Measurements from ENCODE around the gene SMC1A.
A peak's percentile ranks its signal among the peaks of the same experiment; 100 is the strongest.

Gene SMC1A

DNA sequence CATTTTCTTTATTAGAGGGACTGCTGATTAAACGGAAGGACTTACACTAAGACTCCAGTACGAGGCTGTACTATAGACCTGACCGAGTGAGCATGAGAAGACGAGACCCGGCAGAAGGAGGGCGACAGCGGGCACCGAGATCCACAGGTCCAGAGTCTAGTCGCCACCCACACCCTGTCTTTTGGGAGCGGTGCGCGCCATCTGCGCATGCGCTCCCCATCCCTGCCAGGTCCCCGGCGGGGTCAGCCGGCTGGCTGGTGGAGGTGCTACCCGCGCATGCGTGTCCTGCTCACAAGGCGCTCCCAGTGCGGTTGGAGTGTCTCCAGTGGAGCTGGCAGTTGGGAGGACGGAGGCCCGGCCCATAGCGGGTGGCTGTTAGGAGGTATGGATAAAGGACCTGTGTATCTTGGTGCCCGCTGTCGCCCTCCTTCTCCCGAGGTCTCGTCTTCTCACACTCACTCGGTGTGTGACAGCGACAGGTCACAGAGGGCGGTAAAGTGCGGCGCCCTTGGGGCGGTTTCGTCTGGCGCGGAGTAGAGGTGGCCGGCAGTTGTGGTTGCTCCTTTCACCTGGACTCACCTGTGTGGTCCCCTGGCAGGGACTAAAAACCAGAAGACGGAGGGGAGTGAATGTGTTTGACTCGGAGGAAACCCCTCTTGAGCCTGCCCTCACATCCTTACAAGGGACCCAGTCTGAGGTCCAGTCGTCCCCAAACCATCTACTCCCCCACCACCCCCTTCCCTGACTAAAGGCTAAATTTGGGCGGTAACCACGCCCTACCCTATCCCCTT is 19.3 kb upstream of the SMC1A start (continued):
- TF ChIP-seq ZNF302 (tag by site-specific recombination; IDR thresholded peaks at IDR 0.05; ENCODE audit: low read depth) (no peak), ZNF776 (tag by site-specific recombination; IDR thresholded peaks at IDR 0.05; ENCODE audit: borderline replicate concordance) (no peak), ZNF501 (tag by site-specific recombination; IDR thresholded peaks at IDR 0.05) (no peak), ZNF335 (tag by site-specific recombination; conservative IDR thresholded peaks at IDR 0.05) (peak; percentile 87), KLF9 (tag by site-specific recombination; IDR thresholded peaks at IDR 0.05; ENCODE audit: low read depth) (0 out of 2 replicates have a peak, but pooled peaks have one; percentile 15), ZNF184 (tag by site-specific recombination; IDR thresholded peaks at IDR 0.05) (no peak), ZBTB8A (tag by site-specific recombination; IDR thresholded peaks at IDR 0.05) (0 out of 2 replicates have a peak, but pooled peaks have one; percentile 5), ZNF610 (tag by site-specific recombination; IDR thresholded peaks at IDR 0.05; ENCODE audit: borderline replicate concordance) (peak; percentile 84), ZNF366 (tag by site-specific recombination; conservative IDR thresholded peaks at IDR 0.05) (no peak), ZNF16 (tag by site-specific recombination; IDR thresholded peaks at IDR 0.05; ENCODE audit: low read depth) (no peak), IKZF3 (tag by site-specific recombination; IDR thresholded peaks at IDR 0.05) (peak; percentile 47), TCF7L2 (IDR thresholded peaks at IDR 0.05; ENCODE audit: borderline replicate concordance, low read depth, low read length) (no peak)
- TF ChIP-seq, protein P1, sequence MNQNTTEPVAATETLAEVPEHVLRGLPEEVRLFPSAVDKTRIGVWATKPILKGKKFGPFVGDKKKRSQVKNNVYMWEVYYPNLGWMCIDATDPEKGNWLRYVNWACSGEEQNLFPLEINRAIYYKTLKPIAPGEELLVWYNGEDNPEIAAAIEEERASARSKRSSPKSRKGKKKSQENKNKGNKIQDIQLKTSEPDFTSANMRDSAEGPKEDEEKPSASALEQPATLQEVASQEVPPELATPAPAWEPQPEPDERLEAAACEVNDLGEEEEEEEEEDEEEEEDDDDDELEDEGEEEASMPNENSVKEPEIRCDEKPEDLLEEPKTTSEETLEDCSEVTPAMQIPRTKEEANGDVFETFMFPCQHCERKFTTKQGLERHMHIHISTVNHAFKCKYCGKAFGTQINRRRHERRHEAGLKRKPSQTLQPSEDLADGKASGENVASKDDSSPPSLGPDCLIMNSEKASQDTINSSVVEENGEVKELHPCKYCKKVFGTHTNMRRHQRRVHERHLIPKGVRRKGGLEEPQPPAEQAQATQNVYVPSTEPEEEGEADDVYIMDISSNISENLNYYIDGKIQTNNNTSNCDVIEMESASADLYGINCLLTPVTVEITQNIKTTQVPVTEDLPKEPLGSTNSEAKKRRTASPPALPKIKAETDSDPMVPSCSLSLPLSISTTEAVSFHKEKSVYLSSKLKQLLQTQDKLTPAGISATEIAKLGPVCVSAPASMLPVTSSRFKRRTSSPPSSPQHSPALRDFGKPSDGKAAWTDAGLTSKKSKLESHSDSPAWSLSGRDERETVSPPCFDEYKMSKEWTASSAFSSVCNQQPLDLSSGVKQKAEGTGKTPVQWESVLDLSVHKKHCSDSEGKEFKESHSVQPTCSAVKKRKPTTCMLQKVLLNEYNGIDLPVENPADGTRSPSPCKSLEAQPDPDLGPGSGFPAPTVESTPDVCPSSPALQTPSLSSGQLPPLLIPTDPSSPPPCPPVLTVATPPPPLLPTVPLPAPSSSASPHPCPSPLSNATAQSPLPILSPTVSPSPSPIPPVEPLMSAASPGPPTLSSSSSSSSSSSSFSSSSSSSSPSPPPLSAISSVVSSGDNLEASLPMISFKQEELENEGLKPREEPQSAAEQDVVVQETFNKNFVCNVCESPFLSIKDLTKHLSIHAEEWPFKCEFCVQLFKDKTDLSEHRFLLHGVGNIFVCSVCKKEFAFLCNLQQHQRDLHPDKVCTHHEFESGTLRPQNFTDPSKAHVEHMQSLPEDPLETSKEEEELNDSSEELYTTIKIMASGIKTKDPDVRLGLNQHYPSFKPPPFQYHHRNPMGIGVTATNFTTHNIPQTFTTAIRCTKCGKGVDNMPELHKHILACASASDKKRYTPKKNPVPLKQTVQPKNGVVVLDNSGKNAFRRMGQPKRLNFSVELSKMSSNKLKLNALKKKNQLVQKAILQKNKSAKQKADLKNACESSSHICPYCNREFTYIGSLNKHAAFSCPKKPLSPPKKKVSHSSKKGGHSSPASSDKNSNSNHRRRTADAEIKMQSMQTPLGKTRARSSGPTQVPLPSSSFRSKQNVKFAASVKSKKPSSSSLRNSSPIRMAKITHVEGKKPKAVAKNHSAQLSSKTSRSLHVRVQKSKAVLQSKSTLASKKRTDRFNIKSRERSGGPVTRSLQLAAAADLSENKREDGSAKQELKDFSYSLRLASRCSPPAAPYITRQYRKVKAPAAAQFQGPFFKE (tag by site-specific recombination; IDR thresholded peaks at IDR 0.05; ENCODE audit: borderline replicate concordance) = no peak
- TF ChIP-seq, protein P2, sequence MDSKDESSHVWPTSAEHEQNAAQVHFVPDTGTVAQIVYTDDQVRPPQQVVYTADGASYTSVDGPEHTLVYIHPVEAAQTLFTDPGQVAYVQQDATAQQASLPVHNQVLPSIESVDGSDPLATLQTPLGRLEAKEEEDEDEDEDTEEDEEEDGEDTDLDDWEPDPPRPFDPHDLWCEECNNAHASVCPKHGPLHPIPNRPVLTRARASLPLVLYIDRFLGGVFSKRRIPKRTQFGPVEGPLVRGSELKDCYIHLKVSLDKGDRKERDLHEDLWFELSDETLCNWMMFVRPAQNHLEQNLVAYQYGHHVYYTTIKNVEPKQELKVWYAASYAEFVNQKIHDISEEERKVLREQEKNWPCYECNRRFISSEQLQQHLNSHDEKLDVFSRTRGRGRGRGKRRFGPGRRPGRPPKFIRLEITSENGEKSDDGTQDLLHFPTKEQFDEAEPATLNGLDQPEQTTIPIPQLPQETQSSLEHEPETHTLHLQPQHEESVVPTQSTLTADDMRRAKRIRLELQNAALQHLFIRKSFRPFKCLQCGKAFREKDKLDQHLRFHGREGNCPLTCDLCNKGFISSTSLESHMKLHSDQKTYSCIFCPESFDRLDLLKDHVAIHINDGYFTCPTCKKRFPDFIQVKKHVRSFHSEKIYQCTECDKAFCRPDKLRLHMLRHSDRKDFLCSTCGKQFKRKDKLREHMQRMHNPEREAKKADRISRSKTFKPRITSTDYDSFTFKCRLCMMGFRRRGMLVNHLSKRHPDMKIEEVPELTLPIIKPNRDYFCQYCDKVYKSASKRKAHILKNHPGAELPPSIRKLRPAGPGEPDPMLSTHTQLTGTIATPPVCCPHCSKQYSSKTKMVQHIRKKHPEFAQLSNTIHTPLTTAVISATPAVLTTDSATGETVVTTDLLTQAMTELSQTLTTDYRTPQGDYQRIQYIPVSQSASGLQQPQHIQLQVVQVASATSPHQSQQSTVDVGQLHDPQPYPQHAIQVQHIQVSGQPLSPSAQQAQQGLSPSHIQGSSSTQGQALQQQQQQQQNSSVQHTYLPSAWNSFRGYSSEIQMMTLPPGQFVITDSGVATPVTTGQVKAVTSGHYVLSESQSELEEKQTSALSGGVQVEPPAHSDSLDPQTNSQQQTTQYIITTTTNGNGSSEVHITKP (tag by site-specific recombination; IDR thresholded peaks at IDR 0.05) = peak; percentile 53
- TF ChIP-seq, protein P3, sequence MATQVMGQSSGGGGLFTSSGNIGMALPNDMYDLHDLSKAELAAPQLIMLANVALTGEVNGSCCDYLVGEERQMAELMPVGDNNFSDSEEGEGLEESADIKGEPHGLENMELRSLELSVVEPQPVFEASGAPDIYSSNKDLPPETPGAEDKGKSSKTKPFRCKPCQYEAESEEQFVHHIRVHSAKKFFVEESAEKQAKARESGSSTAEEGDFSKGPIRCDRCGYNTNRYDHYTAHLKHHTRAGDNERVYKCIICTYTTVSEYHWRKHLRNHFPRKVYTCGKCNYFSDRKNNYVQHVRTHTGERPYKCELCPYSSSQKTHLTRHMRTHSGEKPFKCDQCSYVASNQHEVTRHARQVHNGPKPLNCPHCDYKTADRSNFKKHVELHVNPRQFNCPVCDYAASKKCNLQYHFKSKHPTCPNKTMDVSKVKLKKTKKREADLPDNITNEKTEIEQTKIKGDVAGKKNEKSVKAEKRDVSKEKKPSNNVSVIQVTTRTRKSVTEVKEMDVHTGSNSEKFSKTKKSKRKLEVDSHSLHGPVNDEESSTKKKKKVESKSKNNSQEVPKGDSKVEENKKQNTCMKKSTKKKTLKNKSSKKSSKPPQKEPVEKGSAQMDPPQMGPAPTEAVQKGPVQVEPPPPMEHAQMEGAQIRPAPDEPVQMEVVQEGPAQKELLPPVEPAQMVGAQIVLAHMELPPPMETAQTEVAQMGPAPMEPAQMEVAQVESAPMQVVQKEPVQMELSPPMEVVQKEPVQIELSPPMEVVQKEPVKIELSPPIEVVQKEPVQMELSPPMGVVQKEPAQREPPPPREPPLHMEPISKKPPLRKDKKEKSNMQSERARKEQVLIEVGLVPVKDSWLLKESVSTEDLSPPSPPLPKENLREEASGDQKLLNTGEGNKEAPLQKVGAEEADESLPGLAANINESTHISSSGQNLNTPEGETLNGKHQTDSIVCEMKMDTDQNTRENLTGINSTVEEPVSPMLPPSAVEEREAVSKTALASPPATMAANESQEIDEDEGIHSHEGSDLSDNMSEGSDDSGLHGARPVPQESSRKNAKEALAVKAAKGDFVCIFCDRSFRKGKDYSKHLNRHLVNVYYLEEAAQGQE (tag by site-specific recombination; IDR thresholded peaks at IDR 0.05) = no peak
- TF ChIP-seq, protein P4, sequence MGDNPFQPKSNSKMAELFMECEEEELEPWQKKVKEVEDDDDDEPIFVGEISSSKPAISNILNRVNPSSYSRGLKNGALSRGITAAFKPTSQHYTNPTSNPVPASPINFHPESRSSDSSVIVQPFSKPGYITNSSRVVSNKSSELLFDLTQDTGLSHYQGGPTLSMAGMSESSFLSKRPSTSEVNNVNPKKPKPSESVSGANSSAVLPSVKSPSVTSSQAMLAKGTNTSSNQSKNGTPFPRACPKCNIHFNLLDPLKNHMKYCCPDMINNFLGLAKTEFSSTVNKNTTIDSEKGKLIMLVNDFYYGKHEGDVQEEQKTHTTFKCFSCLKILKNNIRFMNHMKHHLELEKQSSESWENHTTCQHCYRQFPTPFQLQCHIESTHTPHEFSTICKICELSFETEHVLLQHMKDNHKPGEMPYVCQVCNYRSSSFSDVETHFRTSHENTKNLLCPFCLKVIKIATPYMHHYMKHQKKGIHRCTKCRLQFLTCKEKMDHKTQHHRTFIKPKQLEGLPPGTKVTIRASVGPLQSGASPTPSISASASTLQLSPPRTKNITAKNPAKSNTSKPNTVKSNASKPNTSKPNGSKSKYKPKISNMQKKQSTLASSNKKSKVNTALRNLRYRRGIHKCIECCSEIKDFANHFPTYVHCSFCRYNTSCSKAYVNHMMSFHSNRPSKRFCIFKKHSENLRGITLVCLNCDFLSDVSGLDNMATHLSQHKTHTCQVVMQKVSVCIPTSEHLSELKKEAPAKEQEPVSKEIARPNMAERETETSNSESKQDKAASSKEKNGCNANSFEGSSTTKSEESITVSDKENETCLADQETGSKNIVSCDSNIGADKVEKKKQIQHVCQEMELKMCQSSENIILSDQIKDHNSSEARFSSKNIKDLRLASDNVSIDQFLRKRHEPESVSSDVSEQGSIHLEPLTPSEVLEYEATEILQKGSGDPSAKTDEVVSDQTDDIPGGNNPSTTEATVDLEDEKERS (tag by site-specific recombination; IDR thresholded peaks at IDR 0.05) = no peak
- TF ChIP-seq, protein P5, sequence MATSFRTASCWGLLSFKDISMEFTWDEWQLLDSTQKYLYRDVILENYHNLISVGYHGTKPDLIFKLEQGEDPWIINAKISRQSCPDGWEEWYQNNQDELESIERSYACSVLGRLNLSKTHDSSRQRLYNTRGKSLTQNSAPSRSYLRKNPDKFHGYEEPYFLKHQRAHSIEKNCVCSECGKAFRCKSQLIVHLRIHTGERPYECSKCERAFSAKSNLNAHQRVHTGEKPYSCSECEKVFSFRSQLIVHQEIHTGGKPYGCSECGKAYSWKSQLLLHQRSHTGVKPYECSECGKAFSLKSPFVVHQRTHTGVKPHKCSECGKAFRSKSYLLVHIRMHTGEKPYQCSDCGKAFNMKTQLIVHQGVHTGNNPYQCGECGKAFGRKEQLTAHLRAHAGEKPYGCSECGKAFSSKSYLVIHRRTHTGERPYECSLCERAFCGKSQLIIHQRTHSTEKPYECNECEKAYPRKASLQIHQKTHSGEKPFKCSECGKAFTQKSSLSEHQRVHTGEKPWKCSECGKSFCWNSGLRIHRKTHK (tag by site-specific recombination; IDR thresholded peaks at IDR 0.05) = no peak
